Mononuclear cell (primary cell): Measurements from ENCODE around the gene RMRP. TPM values are rescaled to one million over a fixed set of nuclear protein-coding genes. Genes with fewer than 3 reads are reported as not detected.

Experiments
- total RNA-seq: library from RNA; depleted of rRNA; stranded (reverse); fragments of >200 nt; gene quantifications from one replicate; pipeline ENCODE4 v1.2.3, GENCODE V29; 2012

RMRP gene
- total RNA-seq, 1 donor = 37,843 TPM

Other genes with a start within 250 kb of the RMRP start
- 7.3 TPM for gene RUSC2, start 167.9 kb downstream of the RMRP start, total RNA-seq
- gene TESK1, start 52.8 kb downstream of the RMRP start, total RNA-seq = 7.7 TPM
- 4.9 TPM for gene CD72, start 39.6 kb downstream of the RMRP start, total RNA-seq
- gene SIT1, start 7.1 kb downstream of the RMRP start, total RNA-seq = 9.6 TPM
- 6.9 TPM for gene CCDC107, start 273 bp upstream of the RMRP start, total RNA-seq
- gene ARHGEF39, start 7.2 kb upstream of the RMRP start, total RNA-seq = 0.10 TPM
- not detected for gene CA9, start 15.9 kb upstream of the RMRP start, total RNA-seq
- gene TPM2, start 31.9 kb upstream of the RMRP start, total RNA-seq = 7.3 TPM
- gene TLN1, start 74.2 kb upstream of the RMRP start, total RNA-seq = 195 TPM
- 15.7 TPM for gene CREB3, start 74.6 kb upstream of the RMRP start, total RNA-seq
- 13.4 TPM for gene GBA2, start 91.2 kb upstream of the RMRP start, total RNA-seq
- gene RGP1, start 91.3 kb upstream of the RMRP start, total RNA-seq = 6.6 TPM
- gene MSMP, start 96.3 kb upstream of the RMRP start, total RNA-seq = not detected
- 1.2 TPM for gene NPR2, start 133.6 kb upstream of the RMRP start, total RNA-seq
- 0.42 TPM for gene SPAG8, start 154.2 kb upstream of the RMRP start, total RNA-seq
- gene HINT2, start 157.0 kb upstream of the RMRP start, total RNA-seq = 10.7 TPM
- gene FAM221B, start 170.7 kb upstream of the RMRP start, total RNA-seq = not detected
- gene TMEM8B, start 171.2 kb upstream of the RMRP start, total RNA-seq = 2.0 TPM
- not detected for gene OR13J1, start 212.4 kb upstream of the RMRP start, total RNA-seq
- gene HRCT1, start 248.2 kb upstream of the RMRP start, total RNA-seq = not detected